ENCODE measurements around the gene ERFE. TPM values are rescaled to one million over a fixed set of nuclear protein-coding genes. Genes with fewer than 3 reads are reported as not detected.

The ERFE gene
- total RNA-seq, 2 experiments from 2014 or later = 0.99 to 1.0 TPM

DNA sequence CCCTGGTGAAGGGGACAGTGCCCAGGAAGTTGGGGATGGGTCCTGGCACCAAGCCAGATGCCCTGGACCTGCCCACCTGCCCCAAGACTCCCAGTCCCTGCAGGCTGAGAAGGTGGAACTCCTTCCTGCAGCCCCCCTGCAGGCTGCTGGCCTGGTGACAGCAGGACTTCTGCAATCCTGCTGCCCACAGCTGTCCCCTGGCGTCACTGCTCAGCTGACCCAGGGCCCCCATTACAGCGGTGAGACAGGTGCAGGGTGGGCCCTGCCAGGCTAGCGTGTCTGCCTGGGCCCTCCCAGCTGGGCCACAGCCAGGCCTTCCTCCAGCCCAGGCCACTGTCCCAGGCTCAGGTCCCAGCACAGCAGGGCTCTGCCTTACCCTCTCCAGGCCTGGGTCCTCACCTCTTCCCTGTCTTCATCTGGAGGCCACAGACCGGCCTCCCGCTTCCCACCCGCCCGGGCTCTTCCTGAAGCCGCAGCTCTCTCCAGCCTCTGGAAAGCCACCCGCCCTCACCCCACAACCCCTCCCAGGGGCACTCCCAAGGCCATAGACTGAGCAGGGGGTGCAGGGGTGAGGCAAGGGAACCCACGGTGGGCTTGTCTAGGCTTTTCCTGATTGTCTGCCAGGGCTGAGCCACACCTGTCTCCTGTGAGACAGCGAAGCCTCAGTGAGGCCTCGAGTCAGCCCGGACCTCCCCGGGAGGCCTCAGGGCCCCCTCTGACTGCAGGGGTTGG, 8.8 kb upstream of the ERFE start:
- ATAC-seq (no peak), DNase-seq (no peak)
- CTCF ChIA-PET = interaction anchor here (1.1 kb wide), 1 partner anchor 11 kb away, joined by 3 read pairs; no protein-coding TSS in a partner anchor
- H3K27me3 Mint-ChIP-seq = no peaks in the 10 kb centered on the region
- no peak overlapping the region for H3K27ac Mint-ChIP-seq
- H3K36me3 Mint-ChIP-seq (ENCODE audit: low read depth) = no peaks in the 10 kb centered on the region
- TF ChIP-seq, protein P1, sequence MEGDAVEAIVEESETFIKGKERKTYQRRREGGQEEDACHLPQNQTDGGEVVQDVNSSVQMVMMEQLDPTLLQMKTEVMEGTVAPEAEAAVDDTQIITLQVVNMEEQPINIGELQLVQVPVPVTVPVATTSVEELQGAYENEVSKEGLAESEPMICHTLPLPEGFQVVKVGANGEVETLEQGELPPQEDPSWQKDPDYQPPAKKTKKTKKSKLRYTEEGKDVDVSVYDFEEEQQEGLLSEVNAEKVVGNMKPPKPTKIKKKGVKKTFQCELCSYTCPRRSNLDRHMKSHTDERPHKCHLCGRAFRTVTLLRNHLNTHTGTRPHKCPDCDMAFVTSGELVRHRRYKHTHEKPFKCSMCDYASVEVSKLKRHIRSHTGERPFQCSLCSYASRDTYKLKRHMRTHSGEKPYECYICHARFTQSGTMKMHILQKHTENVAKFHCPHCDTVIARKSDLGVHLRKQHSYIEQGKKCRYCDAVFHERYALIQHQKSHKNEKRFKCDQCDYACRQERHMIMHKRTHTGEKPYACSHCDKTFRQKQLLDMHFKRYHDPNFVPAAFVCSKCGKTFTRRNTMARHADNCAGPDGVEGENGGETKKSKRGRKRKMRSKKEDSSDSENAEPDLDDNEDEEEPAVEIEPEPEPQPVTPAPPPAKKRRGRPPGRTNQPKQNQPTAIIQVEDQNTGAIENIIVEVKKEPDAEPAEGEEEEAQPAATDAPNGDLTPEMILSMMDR (IDR thresholded peaks at IDR 0.05) = no peak
- H3K4me1 Mint-ChIP-seq (ENCODE audit: low read depth) = no peaks in the 10 kb centered on the region
- H3K9me3 Mint-ChIP-seq = peaks cover 4% of the 10 kb centered on the region
- POLR2A ChIA-PET = no interaction called here
- H3K4me3 Mint-ChIP-seq = no peak overlapping the region
- intact Hi-C loops (cut with micrococcal nuclease) = no loop called here

- H3K27me3 Mint-ChIP-seq = no peaks in the 10 kb centered on the region
Measured at GRCh38 chr2:238150686-238151085, 8.1 kb upstream of the ERFE start.

GRCh38 chr2:238151205-238151604, 7.6 kb upstream of the ERFE start:
- intact Hi-C loops (cut with micrococcal nuclease) = no loop called here
- H3K4me3 Mint-ChIP-seq = no peak overlapping the region
- ChIA-PET CTCF (no interaction called here), POLR2A (no interaction called here)
- DNase-seq = no peak
- no peak for ATAC-seq
- H3K4me1 Mint-ChIP-seq (ENCODE audit: low read depth) = no peaks in the 10 kb centered on the region
- TF ChIP-seq, protein P1 (IDR thresholded peaks at IDR 0.05) = no peak
- H3K9me3 Mint-ChIP-seq = peaks cover 4% of the 10 kb centered on the region
- no peak overlapping the region for H3K27ac Mint-ChIP-seq
- no peaks in the 10 kb centered on the region for H3K36me3 Mint-ChIP-seq (ENCODE audit: low read depth)
- no peaks in the 10 kb centered on the region for H3K27me3 Mint-ChIP-seq

More at GRCh38 chr2:238150686-238151085, 8.1 kb upstream of the ERFE start:
- H3K9me3 Mint-ChIP-seq = peaks cover 4% of the 10 kb centered on the region
- DNase-seq (no peak), ATAC-seq (no peak)
- H3K27ac Mint-ChIP-seq = no peak overlapping the region
- intact Hi-C loops (cut with micrococcal nuclease) = no loop called here
- no peak overlapping the region for H3K4me3 Mint-ChIP-seq
- TF ChIP-seq, protein P1 (IDR thresholded peaks at IDR 0.05) = no peak
- no peaks in the 10 kb centered on the region for H3K4me1 Mint-ChIP-seq (ENCODE audit: low read depth)
- ChIA-PET CTCF (no interaction called here), POLR2A (no interaction called here)
- H3K36me3 Mint-ChIP-seq (ENCODE audit: low read depth) = no peaks in the 10 kb centered on the region

DNA sequence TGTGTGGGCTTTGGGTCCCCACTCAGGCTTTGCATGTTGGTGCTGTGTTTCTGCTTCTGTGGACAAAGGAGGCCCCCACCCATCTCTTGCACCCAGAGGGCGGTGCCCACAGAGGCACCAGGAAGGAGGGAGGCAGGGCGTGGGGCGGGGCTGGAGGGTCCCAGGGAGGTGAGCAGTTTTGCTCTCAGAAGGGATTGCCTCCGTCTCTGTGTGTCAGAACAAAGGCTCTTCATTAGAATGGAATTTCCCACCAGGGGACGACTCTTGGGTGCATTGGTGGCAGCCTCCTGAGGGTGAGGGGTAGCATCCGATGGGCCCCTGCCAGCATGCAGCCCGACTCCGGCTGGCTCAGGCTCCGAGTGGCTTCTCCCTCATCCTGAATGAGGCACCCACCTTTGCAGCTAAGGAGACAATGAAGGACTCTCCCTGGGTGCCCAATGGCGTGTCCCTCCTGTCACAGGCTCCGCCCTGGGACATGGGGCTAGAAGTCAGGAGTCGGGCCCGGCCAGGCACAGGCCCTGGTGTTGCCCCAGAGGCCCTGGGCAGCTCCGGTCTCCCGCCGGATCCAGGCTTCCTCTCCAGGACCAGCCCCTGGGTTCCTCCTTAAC, 7.0 kb upstream of the ERFE start:
- intact Hi-C loops (cut with micrococcal nuclease) = no loop called here
- DNase-seq = no peak
- no peaks in the 10 kb centered on the region for H3K4me1 Mint-ChIP-seq (ENCODE audit: low read depth)
- no peak overlapping the region for H3K27ac Mint-ChIP-seq
- CTCF ChIA-PET = interaction anchor here (1.0 to 1.9 kb wide), 3 partner anchors 10 to 228 kb away, joined by 3 to 6 read pairs (median 4); no protein-coding TSS in a partner anchor
- H3K27me3 Mint-ChIP-seq = no peaks in the 10 kb centered on the region
- no peak overlapping the region for H3K4me3 Mint-ChIP-seq
- peaks cover 4% of the 10 kb centered on the region for H3K9me3 Mint-ChIP-seq
- POLR2A ChIA-PET = no interaction called here
- H3K36me3 Mint-ChIP-seq (ENCODE audit: low read depth) = no peaks in the 10 kb centered on the region
- TF ChIP-seq, protein P1 (IDR thresholded peaks at IDR 0.05) = no peak
- ATAC-seq = no peak
